Measurements from ENCODE around the gene CHST9.

GRCh38 chr18:26893996-26894395, 291.1 kb downstream of the CHST9 start:
- TF ChIP-seq EZH2 (IDR thresholded peaks at IDR 0.05; ENCODE audit: borderline replicate concordance) = no peak
- no peak for TF ChIP-seq CTCF (IDR thresholded peaks at IDR 0.05; ENCODE audit: poor library complexity)
- TF ChIP-seq EZH2phosphoT487 (IDR thresholded peaks at IDR 0.05; ENCODE audit: low read depth, severe bottlenecking, unreplicated experiment) = no peak

All from hepatocyte (in vitro differentiated cells).